ENCODE data around the gene TEX38. TPM values are rescaled to one million over a fixed set of nuclear protein-coding genes. Genes with fewer than 3 reads are reported as not detected.

The TEX38 gene
- total and polyA plus RNA-seq, 4 donors = not detected

DNA sequence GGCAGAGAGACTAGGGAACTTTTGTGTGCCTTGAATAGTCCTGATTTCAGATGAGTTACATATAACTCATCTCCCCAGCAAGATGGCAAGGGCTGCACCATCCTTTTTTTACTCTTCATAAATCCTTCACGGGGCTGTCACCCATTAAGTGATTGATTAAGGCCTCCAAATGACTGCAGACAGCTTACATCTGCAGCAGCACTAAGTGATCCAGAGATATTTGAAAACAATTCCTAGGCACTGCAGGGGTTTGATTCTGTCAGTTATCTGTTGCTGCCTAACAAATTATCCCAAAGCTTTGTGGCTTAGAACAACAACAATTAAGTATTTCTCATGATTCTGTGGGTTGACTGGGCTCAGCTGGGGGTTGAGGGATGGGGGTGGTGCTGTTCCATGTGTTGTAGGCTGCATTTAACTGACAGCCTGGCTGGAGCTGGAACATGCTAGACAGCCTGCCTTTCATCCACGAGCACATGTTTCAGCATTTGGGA lies 19.3 kb downstream of the TEX38 start:
- Histone ChIP-seq H3K9me3 (ENCODE audit: control insufficient read depth in 4 of 4, low read length in 3 of 4) (no peaks in the 10 kb centered on the region), H3K4me1 (ENCODE audit: control insufficient read depth in 4 of 4, insufficient read depth in 4 of 4, low read length in 3 of 4) (peaks cover 0 to 9% (median 7%) of the 10 kb centered on the region in 4 donors), H3K9ac (ENCODE audit: low read depth in 1 of 2, low read length in 2 of 2) (no peak overlapping the region), H3K36me3 (ENCODE audit: control insufficient read depth in 4 of 4, insufficient read depth in 3 of 4, low read depth in 1 of 4, low read length in 3 of 4) (peaks cover 14 to 60% (median 37%) of the 10 kb centered on the region in 4 donors), H3K4me3 (ENCODE audit: low read depth in 1 of 3, low read length in 3 of 3) (no peak overlapping the region), H3K27ac (ENCODE audit: low read depth in 1 of 2, low read length in 2 of 2) (no peak overlapping the region), H3K27me3 (ENCODE audit: control insufficient read depth in 4 of 4, insufficient read depth in 4 of 4, low read length in 3 of 4) (no peaks in the 10 kb centered on the region)
- TF ChIP-seq CTCF (IDR thresholded peaks at IDR 0.05; ENCODE audit: low read depth, low read length, missing input control) = no peak
- TF ChIP-seq HNF4G (IDR thresholded peaks at IDR 0.05) = no peak
- no peak for TF ChIP-seq ZBTB33 (IDR thresholded peaks at IDR 0.05)
- no peak for TF ChIP-seq YY1 (IDR thresholded peaks at IDR 0.05)
- no peak for TF ChIP-seq SP1 (IDR thresholded peaks at IDR 0.05)
- no peak for TF ChIP-seq NR2F2 (IDR thresholded peaks at IDR 0.05)
- no peak for TF ChIP-seq HNF4A (conservative IDR thresholded peaks at IDR 0.05)
- no peak for TF ChIP-seq FOXA2 (IDR thresholded peaks at IDR 0.05)
- TF ChIP-seq, protein P1, sequence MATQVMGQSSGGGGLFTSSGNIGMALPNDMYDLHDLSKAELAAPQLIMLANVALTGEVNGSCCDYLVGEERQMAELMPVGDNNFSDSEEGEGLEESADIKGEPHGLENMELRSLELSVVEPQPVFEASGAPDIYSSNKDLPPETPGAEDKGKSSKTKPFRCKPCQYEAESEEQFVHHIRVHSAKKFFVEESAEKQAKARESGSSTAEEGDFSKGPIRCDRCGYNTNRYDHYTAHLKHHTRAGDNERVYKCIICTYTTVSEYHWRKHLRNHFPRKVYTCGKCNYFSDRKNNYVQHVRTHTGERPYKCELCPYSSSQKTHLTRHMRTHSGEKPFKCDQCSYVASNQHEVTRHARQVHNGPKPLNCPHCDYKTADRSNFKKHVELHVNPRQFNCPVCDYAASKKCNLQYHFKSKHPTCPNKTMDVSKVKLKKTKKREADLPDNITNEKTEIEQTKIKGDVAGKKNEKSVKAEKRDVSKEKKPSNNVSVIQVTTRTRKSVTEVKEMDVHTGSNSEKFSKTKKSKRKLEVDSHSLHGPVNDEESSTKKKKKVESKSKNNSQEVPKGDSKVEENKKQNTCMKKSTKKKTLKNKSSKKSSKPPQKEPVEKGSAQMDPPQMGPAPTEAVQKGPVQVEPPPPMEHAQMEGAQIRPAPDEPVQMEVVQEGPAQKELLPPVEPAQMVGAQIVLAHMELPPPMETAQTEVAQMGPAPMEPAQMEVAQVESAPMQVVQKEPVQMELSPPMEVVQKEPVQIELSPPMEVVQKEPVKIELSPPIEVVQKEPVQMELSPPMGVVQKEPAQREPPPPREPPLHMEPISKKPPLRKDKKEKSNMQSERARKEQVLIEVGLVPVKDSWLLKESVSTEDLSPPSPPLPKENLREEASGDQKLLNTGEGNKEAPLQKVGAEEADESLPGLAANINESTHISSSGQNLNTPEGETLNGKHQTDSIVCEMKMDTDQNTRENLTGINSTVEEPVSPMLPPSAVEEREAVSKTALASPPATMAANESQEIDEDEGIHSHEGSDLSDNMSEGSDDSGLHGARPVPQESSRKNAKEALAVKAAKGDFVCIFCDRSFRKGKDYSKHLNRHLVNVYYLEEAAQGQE (IDR thresholded peaks at IDR 0.05) = no peak
- no peak for TF ChIP-seq GABPA (IDR thresholded peaks at IDR 0.05 in 1 of 2, conservative IDR thresholded peaks at IDR 0.05 in 1 of 2)
- TF ChIP-seq, protein P2, sequence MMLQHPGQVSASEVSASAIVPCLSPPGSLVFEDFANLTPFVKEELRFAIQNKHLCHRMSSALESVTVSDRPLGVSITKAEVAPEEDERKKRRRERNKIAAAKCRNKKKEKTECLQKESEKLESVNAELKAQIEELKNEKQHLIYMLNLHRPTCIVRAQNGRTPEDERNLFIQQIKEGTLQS (IDR thresholded peaks at IDR 0.05) = no peak
- TF ChIP-seq TAF1 (conservative IDR thresholded peaks at IDR 0.05) = no peak
- TF ChIP-seq RAD21 (IDR thresholded peaks at IDR 0.05) = no peak
- TF ChIP-seq RXRA (IDR thresholded peaks at IDR 0.05) = no peak
- no peak for DNase-seq (ENCODE audit: low spot score)
- WGBS = 96% methylated on average over 2 of the region's 2 CpGs

DNA sequence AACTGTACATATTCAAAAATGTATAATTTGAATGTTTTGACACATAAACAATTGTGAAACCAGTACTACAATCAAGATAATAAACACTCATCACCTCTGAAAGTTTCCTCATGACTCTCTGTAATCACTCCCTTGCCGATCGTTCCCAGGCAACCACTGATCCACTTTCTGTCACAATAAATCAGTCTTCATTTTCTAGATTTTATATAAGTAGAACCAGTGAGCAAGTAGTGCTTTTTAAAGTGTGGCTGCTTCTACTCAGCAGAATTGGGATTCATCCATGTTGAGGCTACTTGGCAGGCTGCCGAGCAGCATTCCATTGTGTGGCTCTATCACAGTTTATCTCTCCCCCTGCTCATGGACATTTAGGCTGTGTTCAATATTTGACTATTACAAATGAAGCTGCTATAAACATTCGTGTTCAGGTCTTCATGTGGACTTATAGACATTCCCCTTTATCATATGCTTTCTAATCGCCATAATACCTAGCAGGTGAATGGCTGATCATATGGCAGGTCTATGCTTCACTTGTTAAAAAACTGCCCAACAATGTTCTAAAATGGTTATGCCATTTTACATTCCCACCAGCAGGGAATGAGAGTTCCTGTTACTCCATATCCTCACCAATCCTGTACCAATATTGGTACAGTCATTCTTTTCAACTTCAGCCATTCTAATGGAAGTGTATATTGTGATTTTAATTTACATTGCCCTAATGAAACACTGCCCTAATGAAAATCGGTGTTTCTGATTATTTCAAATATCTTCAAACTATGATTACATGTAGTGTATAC lies 20.5 kb downstream of the TEX38 start:
- no peak overlapping the region for H3K9ac ChIP-seq (ENCODE audit: low read depth in 1 of 2, low read length in 2 of 2)
- no peaks in the 10 kb centered on the region for H3K9me3 ChIP-seq (ENCODE audit: control insufficient read depth in 4 of 4, low read length in 3 of 4)
- no peak overlapping the region for H3K27ac ChIP-seq (ENCODE audit: low read depth in 1 of 2, low read length in 2 of 2)
- DNase-seq (ENCODE audit: low spot score) = no peak
- 81% methylated on average over 6 of the region's 6 CpGs for WGBS
- no peaks in the 10 kb centered on the region for H3K27me3 ChIP-seq (ENCODE audit: control insufficient read depth in 4 of 4, insufficient read depth in 4 of 4, low read length in 3 of 4)
- peaks cover 19 to 58% (median 38%) of the 10 kb centered on the region in 4 donors for H3K36me3 ChIP-seq (ENCODE audit: control insufficient read depth in 4 of 4, insufficient read depth in 3 of 4, low read depth in 1 of 4, low read length in 3 of 4)
- H3K4me1 ChIP-seq (ENCODE audit: control insufficient read depth in 4 of 4, insufficient read depth in 4 of 4, low read length in 3 of 4) = peaks cover 0 to 8% (median 5%) of the 10 kb centered on the region in 4 donors
- no peak overlapping the region for H3K4me3 ChIP-seq (ENCODE audit: low read depth in 1 of 3, low read length in 3 of 3)
- TF ChIP-seq MAX (IDR thresholded peaks at IDR 0.05) = no peak
- TF ChIP-seq, protein P1 (IDR thresholded peaks at IDR 0.05) = no peak
- TF ChIP-seq EGR1 (IDR thresholded peaks at IDR 0.05; ENCODE audit: low read depth in 2 of 2) = no peak
- no peak for TF ChIP-seq FOXA1 (IDR thresholded peaks at IDR 0.05)
- TF ChIP-seq YY1 (IDR thresholded peaks at IDR 0.05) = no peak
- TF ChIP-seq CTCF (IDR thresholded peaks at IDR 0.05; ENCODE audit: low read depth, low read length, missing input control) = no peak
- no peak for TF ChIP-seq GABPA (IDR thresholded peaks at IDR 0.05 in 1 of 2, conservative IDR thresholded peaks at IDR 0.05 in 1 of 2)
